ENCODE results near the gene SAP130. TPM values are rescaled to one million over a fixed set of nuclear protein-coding genes. Genes with fewer than 3 reads are reported as not detected.

The SAP130 gene
- total and polyA plus RNA-seq, 2 of the 8 experiments (the other 6 are each of a cell fraction or from before 2014, with no cell fraction given) = 51.4 to 54.3 TPM

DNA sequence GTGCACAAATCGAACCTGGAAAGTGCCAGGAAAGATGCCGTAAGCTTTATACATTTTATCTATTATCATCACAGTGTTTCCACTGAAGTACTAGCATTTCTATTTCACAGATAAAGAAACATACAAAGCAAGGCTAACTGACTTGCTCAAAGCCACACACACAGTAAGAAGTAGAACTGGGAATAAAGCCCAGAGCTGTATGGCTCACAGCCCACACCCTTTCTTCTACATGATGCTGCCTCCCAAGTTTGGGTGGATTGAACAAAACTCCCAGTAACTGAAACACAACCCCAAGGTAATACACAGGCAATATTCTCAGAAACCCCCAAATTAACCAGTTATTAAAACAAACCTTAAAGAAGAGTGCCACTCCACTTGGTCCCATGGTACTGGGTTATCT lies 11.2 kb downstream of the SAP130 start:
- Histone ChIP-seq H2AK5ac (ENCODE audit: low read depth, low read length) (no peak overlapping the region), H4K91ac (replicated peaks; ENCODE audit: insufficient read length, low read length) (no peak overlapping the region), H3K36me3 (ENCODE audit: control insufficient read depth in 2 of 4, insufficient read depth in 4 of 4, low read length in 3 of 4) (peaks cover 23 to 72% (median 51%) of the 10 kb centered on the region in 4 experiments), H3K4me1 (replicated peaks in 1 of 4; ENCODE audit: control insufficient read depth in 3 of 4, insufficient read depth in 4 of 4, low read length in 3 of 4) (no peaks in the 10 kb centered on the region), H4K8ac (ENCODE audit: extremely low read depth, insufficient read depth, low read length) (no peak overlapping the region), H2BK12ac (ENCODE audit: low read depth, low read length) (no peak overlapping the region), H3K56ac (replicated peaks; ENCODE audit: insufficient read length, low read depth, low read length) (no peak overlapping the region), H2BK5ac (ENCODE audit: low read depth, low read length) (no peak overlapping the region), H2AFZ (ENCODE audit: low read length) (no peak overlapping the region), H3K9me3 (ENCODE audit: insufficient read depth in 2 of 2, low read depth in 1 of 2, low read length in 1 of 2) (no peaks in the 10 kb centered on the region), H3K9ac (replicated peaks in 1 of 4; ENCODE audit: extremely low read depth in 1 of 4, low read depth in 3 of 4, low read length in 3 of 4) (no peak overlapping the region), H3K79me2 (ENCODE audit: control insufficient read depth in 1 of 2, insufficient read depth in 2 of 2, low read length in 2 of 2) (0 out of 4 replicates have a peak, but pooled peaks cover 0 to 2% of the 10 kb centered on the region in 2 experiments), H3K18ac (ENCODE audit: extremely low read depth, low read length) (no peak overlapping the region), H3K27ac (ENCODE audit: low read depth, low read length) (no peak overlapping the region), H3K79me1 (ENCODE audit: low read depth, low read length) (0 out of 2 replicates have a peak, but pooled peaks cover 2% of the 10 kb centered on the region), H2BK20ac (ENCODE audit: low read length) (no peak overlapping the region), H3K4me2 (ENCODE audit: insufficient read depth in 1 of 2, low read depth in 2 of 2, low read length in 2 of 2) (no peak overlapping the region), H2BK15ac (ENCODE audit: low read length) (no peak overlapping the region), H3K23ac (ENCODE audit: insufficient read length) (no peak overlapping the region), H3K14ac (ENCODE audit: insufficient read length) (no peak overlapping the region), H2BK120ac (replicated peaks; ENCODE audit: low read depth, low read length) (no peak overlapping the region), H4K20me1 (replicated peaks in 1 of 2; ENCODE audit: control insufficient read depth in 1 of 2, insufficient read depth in 2 of 2, low read length in 2 of 2) (peaks cover 3% of the 10 kb centered on the region in 2 experiments), H3K27me3 (replicated peaks in 1 of 4; ENCODE audit: control insufficient read depth in 3 of 4, extremely low read depth in 1 of 4, insufficient read depth in 3 of 4, low read length in 3 of 4) (no peaks in the 10 kb centered on the region), H3K4me3 (ENCODE audit: extremely low read depth in 1 of 4, insufficient read depth in 2 of 4, low read depth in 3 of 4, low read length in 4 of 4) (no peak overlapping the region), H4K5ac (ENCODE audit: insufficient read length, low read depth, low read length) (no peak overlapping the region), H3K23me2 (ENCODE audit: low read depth, low read length) (no peaks in the 10 kb centered on the region), H3K4ac (replicated peaks; ENCODE audit: insufficient read length, low read depth, low read length) (no peak overlapping the region)
- DNase-seq (ENCODE audit: low read depth in 1 of 2, low spot score in 2 of 2) (no peak), FAIRE-seq (no peak)
- ChIA-PET CTCF (ENCODE audit: partially characterized antibody) (no interaction called here), POLR2A (ENCODE audit: partially characterized antibody) (no interaction called here)
- 93% methylated on average over 2 of the region's 2 CpGs; no CpG with 5 or more reads in 1 of the 2 experiments for WGBS, 2 experiments (ENCODE audit: extremely low coverage in 1 of 2, insufficient coverage in 1 of 2, insufficient read length in 1 of 2, insufficient replicate concordance in 2 of 2, low coverage in 1 of 2, low lambda C conversion rate in 2 of 2, missing lambda C conversion rate in 1 of 2)
- TF ChIP-seq CHD2 (IDR thresholded peaks at IDR 0.05; ENCODE audit: low read length) = no peak
- TF ChIP-seq BCL11A (IDR thresholded peaks at IDR 0.05; ENCODE audit: low read depth in 2 of 2, low read length in 2 of 2) = no peak
- no peak for TF ChIP-seq RBBP5 (IDR thresholded peaks at IDR 0.05; ENCODE audit: borderline replicate concordance, low read depth, low read length)
- TF ChIP-seq SAP30 (IDR thresholded peaks at IDR 0.05; ENCODE audit: insufficient read depth, insufficient replicate concordance, low read length) = no peak
- TF ChIP-seq TCF12 (IDR thresholded peaks at IDR 0.05; ENCODE audit: low read depth, low read length) = no peak
- TF ChIP-seq NANOG (IDR thresholded peaks at IDR 0.05; ENCODE audit: insufficient read depth, low read depth, low read length, poor library complexity, severe bottlenecking) = no peak
- TF ChIP-seq YY1 (IDR thresholded peaks at IDR 0.05; ENCODE audit: low read depth, low read length) = no peak

Measured in H1 (cell line).